Adrenal gland (tissue), 5 donors: ENCODE measurements around the gene RMI1.
A peak's percentile ranks its signal among the peaks of the same experiment; 100 is the strongest.

Experiments used
- CTCF ChIP-seq, 6 experiments: fragments of 450-650 bp in 4 of 6; fragments of 200-600 bp in 2 of 6; sonication (generic) in 1 of 6; IDR thresholded peaks; 1 replicate in 5 of 6; 2 replicates in 1 of 6; pipeline versions ENCODE4 v1.5.1 to v1.8.0; 2016 to 2021; ENCODE audit warnings: antibody characterized with exemption in 6 of 6, mild to moderate bottlenecking in 2 of 6, moderate library complexity in 1 of 6
- POLR2A ChIP-seq, 2 donors: fragments of 450-650 bp; IDR thresholded peaks; one replicate each; pipeline ENCODE4 v1.6.1; 2017; ENCODE audit warnings: antibody characterized with exemption in 2 of 2, mild to moderate bottlenecking in 2 of 2, moderate library complexity in 1 of 2
- donor health status: DM: no; HTN: no; CAD: no.

GRCh38 chr9:83937861-83938455, 42.6 kb upstream of the RMI1 start:
- TF ChIP-seq CTCF (IDR thresholded peaks at IDR 0.05) (peak; percentile 36 to 81 (median 68)), POLR2A (IDR thresholded peaks at IDR 0.05) (no peak)
